Stimulated activated CD8-positive, alpha-beta memory T cell treated with anti-CD3 and anti-CD28 coated beads, Interleukin-15, amount 100 ng/mL, for 48 hours (primary cell): Measurements from ENCODE around the gene KRTAP1-5.
"Not testable (repeated sequence)": the region's sequence is repeated elsewhere in the genome, so short reads cannot be mapped to it uniquely, and the experiment has no call there.

Experiments
- DNase-seq, 2 donors: peaks; one replicate each; pipeline ENCODE4 v3.0.0-alpha.2; 2020; ENCODE audit warnings: low read depth in 2 of 2

Gene KRTAP1-5, protein sequence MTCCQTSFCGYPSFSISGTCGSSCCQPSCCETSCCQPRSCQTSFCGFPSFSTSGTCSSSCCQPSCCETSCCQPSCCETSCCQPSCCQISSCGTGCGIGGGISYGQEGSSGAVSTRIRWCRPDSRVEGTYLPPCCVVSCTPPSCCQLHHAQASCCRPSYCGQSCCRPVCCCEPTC

DNA sequence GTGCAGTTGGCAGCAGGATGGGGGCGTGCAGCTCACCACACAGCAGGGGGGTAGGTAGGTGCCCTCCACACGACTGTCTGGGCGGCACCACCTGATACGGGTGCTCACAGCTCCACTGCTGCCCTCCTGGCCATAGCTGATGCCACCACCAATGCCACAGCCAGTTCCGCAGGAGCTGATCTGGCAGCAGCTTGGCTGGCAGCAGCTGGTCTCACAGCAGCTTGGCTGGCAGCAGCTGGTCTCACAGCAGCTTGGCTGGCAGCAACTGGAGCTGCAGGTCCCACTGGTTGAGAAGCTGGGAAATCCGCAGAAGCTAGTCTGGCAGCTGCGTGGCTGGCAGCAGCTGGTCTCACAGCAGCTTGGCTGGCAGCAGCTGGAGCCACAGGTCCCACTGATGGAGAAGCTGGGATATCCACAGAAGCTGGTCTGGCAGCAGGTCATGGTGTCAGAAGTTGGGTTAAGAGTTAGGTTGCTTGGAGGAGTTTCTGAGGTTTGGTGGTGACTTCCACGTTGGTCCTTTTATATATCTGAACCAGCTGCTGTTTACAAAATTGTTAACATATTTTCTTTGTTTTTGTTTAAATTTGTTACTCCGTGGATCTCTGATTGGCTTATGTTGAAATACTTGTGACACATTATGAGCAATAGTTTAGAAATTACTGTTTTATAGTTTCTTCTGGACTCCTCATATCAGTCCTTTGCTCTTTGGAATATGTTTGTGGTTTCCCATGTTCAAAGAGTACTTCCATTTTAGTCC is at the start of gene KRTAP1-5:
Gene KRTAP1-5, minus strand, starts transcription at position 494 of the 757 bp plus-strand sequence. Its CDS starts 53 bp downstream, at position 441.
- DNase-seq, result no peak

DNA sequence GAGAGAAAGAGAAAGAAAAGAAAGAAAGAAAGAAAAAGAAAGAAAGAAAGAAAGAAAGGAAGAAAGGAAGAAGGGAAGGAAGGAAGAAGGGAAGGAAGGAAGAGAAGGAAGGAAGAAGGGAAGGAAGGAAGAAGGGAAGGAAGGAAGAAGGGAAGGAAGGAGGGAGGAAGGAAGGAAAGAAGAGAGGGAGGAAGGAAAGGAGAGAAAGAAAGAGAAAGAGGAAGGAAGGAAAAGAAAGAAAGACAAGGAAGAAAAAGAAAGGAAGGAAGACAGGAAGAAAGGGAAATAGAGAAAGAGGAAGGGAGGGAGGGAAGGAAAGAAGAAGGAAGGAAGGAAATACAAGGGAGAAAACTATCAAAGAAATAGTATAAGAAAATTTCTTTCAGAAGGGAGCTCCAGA is 49.8 kb upstream of the KRTAP1-5 start:
- DNase-seq, result no peak

DNA sequence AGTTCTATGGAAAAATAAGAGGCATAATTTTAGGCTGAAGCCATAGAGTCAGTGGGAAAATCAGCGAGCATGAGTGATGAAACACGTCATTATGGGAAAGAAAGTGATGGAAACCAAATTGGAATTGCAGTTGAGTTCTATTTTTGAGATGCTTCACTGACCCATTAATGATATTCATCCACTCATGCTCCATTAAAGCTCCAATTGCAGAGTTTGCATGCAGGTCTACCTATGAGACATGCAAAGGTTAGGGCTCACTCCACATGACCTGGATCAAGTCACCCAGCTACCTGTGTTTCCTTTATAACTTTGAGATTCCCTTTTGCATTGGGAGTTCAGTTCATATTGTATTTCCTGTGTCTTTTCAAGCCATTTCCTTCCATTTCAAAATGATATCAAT is 46.7 kb upstream of the KRTAP1-5 start:
- no peak for DNase-seq

DNA sequence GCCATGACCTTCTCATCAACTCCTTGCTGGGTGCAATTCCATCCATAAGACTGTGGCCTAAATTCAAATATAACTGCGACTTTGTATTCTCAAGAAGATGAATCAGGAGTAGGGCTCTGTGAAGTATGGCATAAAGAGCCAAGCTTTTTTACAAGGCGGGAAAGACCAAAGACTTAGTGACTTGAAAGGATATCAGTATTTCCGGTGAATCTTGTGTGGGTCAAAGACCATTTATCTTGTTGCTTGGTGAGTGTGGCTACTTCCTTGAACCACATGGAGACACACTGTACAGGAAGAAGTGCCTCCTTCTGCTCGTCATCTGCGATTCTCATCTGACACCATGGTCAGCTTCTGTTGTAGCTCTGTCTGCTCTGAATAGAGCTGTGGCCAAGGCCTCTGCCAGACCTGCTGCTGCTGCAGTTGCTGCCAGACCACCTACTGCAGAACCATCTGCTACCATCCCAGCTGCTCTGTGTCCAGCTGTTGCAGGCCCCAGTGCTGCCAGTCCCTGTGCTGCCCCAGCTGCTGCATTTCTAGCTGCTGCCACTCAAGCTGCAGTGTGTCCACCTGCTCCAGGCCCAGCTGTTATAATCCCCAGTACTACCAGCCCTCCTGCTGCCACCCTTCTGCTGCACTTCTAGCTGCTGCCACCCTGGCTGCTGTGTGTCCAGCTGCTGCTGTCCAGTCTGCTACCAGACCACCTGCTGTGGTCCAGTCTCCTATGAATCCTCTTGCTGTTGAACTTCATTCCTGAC is 44.8 kb upstream of the KRTAP1-5 start:
- no peak for DNase-seq

DNA sequence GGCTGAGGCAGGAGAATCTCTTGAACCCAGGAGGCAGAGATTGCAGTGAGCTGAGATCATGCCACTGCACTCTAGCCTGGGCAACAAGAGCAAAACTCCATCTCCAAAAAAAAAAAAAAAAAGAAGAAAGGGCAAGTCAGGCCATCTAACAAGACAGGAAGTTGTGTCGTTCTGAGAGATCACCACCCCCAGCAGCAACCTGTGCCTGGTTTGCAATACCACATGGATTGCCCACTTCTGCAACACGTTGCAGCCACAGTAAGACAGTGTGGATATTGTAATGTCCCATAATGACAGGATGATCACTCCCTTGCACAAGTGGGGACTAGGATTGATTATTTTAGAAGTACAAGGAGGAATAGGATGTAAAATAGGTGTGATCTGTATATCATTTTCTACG is 42.0 kb upstream of the KRTAP1-5 start:
- DNase-seq, result no peak

DNA sequence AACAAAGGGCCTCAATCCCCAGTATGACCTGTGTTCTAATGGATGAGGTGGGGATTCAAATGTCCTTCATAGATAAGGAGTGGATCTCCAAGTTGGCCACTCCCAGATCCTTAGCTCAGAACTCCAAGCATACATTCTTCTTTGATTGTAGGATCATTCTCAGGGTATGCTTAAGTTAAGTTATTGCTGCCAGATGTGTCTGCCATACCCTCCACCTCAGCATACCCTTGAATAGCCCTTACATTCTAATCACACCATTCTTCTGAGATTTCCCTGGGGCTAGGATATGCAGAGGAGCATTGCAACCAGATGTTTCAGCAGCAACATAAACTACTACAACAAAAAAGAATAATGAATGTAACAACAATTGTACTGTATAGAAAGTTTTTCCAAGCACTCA is 40.3 kb upstream of the KRTAP1-5 start:
- DNase-seq, result no peak

DNA sequence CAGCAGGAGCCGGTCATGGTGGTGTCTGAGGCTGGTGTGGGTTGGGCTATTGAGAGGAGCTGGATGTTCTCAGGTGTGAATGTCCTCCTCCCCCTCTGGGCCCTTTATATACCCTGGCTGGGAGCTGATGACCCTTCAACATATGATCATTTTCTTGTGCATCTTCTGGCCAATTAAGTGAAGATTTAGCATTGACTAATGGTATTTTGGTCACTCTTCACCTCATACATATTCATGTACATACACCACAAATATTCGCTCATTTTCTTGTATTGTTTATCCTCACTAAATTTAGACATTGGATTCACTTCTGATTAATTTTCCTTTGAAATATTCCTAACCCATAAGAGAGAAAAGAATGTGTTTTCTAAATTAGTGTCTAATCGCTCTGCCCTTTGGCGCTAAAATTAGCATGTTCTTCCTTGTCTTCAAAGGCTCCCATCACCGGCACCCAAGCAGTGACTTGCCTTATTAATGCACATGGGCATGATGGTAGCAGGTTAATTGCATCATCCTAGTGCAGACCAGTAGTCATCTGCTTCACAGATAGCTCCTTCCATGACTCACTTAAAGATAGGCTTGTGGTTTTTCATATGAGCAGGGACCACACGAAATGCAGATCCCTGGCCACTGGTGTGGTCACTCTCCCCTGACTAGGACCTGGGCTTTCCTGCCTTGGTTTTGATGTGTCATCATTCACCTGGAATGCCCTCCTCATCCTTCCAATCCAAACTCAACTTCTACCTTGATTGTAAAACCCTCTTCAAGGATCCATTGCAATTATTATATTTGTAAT is 39.0 kb upstream of the KRTAP1-5 start, which contains the start of gene KRTAP2-4:
Gene KRTAP2-4, minus strand, starts transcription at position 51 of the 796 bp plus-strand sequence. Its CDS starts 34 bp downstream, at position 17.
- DNase-seq, result no peak

DNA sequence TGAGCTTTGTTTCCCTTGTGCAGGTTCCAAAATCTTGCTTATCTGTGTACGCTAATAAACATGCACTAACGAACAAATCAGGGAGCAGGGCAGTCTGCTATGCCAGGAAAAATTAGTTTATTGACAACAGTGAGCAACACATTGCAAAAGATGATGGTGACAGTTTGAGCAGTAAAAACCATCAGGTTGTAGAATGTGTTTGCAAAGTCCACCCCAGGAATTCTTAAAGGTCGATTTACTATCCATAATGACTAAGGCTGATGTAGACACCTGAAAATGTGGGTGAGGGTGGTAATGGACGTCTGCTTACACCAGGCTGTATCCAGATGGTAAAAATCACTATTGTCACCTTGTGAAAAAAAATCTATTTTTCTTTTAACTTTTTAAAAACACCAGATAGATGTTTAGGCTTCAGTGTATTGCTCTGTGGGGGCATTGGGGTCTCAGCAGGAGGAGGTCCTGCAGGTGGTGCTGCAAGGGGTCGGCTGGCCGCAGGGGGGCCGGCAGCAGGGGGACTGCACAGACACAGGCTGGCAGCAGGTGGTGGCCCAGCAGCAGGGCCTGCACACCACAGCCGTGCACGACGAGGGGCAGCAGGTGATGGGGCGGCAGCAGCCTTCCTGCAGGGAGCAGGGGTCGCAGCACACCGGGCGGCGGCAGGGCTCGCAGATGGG is 38.1 kb upstream of the KRTAP1-5 start:
- DNase-seq, result not testable (repeated sequence)

DNA sequence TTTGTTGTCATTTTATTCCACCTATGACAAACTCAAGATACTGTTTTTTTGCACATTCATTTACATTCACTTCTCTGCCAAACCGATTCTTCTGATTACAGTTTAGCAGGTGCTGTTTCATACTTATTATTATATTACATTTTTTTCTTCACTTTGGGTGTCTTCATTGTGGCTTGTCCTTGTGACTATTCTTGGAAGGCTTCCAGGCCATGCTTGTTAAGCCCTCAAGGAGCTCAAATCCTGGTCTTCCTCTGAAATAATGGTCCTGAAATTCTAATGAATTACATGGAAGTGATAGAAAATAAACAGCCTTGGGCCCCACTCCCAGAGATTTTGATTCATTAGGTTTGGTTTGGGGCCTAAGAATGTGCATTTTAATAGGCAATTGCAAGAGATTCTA is 37.3 kb upstream of the KRTAP1-5 start:
- no peak for DNase-seq

DNA sequence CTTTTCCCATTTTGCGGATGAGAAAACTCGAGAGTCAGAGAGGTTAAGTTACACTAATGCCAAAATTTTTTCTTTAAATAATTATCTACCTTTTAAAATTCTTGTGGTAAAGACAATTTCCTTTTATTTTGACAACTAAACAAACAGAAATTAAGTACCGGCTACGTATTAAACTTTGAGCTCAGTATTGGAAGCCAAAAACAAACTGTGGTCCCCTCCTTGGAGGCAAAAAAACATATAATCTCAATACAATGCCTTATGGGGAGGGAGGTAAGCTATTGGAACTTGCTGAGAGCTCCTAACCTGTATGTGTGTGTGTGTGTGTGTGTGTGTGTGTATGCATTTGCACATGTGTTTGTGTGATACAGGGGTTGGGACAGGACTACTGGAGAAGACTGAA is 36.4 kb upstream of the KRTAP1-5 start:
- DNase-seq, result no peak

DNA sequence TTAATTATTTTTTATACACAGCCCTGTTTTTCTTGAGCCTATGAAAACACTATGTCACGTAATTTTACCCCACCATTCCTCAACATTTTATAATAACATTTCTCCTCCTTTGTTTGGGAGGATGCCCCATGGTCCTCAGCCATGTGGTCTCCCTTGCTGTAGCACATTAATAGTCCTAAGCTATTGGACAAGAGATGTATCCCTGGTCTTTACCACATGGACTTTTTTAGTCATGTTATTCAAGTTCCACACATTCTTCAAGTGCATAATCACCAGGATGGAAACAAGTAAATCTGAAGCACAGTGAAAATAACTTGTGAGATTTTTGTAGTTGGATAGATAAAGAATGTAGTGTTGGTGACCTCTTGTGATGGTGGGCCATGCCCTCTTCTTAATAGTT is 35.0 kb upstream of the KRTAP1-5 start:
- no peak for DNase-seq

DNA sequence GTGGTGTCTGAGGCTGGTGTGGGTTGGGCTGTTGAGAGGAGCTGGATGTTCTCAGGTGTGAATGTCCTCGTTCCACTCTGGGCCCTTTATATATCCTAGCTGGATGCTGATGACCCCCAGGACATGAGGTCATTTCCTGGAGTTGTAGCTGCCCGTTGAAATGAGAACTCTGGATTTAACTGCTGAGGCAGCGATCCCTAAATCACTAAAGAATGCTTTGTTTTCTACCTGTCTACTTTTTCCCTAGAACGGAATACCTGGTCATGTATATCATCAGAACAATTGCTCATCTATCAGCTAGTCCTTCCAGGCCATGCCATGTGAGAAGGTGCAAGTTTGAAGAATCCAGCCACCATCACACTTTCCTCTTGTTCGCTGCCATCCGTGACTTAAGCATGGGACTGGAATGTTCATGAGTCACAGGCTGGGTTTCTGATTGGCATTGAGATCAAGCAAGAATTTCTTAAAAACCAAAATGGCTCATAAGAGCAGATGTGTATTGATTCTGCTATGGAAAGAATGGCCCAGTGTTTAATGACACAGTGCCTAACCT is 33.1 kb upstream of the KRTAP1-5 start, which contains the start of gene KRTAP2-3:
Gene KRTAP2-3, minus strand, starts transcription at position 63 of the 553 bp plus-strand sequence. CDS start 64 bp downstream, outside the sequence.
- DNase-seq, result no peak

DNA sequence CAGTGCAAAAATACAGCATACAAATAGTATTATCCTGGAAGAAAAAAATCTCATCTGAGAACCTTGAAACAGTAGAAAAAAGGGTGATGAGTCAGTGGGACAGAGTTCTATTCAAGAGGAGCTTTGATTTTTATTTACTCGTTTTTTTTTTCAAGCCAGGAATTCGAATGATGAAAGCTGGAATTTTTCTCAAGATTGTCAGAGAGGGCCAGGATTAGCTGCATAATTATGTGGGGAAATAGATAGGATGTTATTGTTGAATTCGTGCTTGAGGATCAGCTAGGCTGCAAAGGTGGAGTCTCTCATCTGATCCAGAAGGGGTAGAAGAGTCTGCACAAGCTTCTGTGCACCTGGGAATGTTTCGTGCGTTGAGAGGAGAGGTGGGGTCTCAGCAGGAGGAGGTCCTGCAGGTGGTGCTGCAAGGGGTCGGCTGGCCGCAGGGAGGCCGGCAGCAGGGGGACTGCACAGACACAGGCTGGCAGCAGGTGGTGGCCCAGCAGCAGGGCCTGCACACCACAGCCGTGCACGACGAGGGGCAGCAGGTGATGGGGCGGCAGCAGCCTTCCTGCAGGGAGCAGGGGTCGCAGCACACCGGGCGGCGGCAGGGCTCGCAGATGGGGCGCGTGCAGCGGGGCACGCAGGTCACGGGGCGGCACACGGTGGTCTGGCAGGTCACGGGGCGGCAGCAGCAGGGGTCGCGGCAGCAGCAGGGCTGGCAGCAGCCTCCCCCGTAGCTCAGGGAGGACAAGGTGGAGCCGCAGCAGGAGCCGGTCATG is 32.5 kb upstream of the KRTAP1-5 start:
- DNase-seq, result not testable (repeated sequence)

DNA sequence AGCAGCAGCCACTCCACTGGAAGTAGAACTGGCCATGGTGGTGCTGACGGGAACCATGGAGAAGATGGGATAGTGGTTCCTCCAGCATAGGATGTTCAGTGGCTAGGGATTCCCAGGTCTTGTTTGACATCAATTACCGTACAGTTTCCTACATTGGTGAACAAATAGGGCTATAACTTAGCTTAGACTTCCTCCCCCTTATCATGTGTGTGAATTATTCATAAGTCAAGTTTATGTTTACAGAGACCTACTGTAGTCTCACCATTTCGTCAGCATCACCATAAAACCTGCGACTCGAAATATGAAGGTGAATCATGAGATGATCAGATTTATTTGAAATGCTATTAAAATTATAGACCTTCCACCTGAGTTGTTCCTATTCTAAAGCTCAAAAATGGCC is 31.7 kb upstream of the KRTAP1-5 start:
- DNase-seq, result no peak

DNA sequence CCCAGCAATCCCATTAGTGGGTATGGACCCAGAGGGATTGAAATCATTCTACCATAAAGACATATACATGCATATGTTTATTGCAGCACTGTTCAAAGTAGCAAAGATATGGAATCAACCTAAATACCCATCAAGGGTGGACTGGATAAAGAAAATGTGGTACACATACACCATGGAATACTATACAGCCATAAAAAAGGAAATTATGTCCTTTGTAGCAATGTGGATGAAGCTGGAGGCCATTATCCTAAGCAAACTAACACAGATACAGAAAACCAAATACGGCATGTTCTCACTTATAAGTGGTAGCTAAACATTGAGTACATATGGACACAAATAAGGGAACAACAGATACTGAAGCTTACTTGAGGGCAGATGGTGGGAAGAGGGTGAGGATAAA is 30.5 kb upstream of the KRTAP1-5 start:
- no peak for DNase-seq

DNA sequence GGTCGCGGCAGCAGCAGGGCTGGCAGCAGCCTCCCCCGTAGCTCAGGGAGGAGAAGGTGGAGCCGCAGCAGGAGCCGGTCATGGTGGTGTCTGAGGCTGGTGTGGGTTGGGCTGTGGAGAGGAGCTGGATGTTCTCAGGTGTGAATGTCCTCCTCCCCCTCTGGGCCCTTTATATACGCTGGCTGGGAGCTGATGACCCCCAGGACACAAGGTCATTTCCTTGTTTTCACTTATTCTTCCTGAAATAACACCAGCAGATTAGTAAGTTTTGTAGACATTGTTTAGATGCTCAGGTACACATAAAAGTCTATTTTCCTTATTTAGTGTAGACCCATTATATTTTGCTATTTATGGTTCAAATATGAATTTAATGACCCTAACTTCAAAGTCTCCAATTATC is 28.1 kb upstream of the KRTAP1-5 start, which contains the start of gene KRTAP2-2:
Gene KRTAP2-2, minus strand, starts transcription at position 101 of the 400 bp plus-strand sequence. Its CDS starts 19 bp downstream, at position 82.
- DNase-seq, result not testable (repeated sequence)

DNA sequence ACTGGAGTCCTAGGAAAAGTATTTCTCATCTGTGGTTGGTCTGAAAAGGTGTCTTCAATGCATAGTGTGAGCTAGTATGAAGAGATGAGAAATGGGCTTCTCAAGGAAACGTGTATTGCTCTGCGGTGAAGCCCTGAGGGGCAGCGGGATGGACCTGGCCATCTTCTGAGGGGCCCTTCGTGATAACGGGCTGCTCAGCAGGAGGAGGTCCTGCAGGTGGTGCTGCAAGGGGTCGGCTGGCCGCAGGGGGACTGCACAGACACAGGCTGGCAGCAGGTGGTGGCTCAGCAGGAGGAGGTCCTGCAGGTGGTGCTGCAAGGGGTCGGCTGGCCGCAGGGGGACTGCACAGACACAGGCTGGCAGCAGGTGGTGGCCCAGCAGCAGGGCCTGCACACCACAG is 27.5 kb upstream of the KRTAP1-5 start:
- not testable (repeated sequence) for DNase-seq

DNA sequence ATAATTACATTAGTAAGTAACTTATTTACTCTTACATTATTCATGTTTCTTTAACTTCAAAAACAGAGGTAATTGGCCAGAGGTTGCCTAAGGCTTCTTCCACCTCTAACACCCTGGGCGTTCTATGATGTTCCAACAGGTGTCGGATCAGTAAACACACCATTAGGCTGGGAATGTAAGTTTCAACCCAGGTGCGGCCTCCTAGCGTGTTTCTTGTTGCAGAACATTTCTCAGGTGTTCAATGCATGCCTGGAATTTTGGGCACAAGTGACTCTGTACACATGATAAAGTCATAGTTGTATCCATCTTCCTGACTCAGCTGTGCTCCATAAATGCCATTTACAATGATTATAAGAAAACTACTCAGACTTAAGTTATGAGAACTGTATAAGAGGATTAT is 27.0 kb upstream of the KRTAP1-5 start:
- no peak for DNase-seq

DNA sequence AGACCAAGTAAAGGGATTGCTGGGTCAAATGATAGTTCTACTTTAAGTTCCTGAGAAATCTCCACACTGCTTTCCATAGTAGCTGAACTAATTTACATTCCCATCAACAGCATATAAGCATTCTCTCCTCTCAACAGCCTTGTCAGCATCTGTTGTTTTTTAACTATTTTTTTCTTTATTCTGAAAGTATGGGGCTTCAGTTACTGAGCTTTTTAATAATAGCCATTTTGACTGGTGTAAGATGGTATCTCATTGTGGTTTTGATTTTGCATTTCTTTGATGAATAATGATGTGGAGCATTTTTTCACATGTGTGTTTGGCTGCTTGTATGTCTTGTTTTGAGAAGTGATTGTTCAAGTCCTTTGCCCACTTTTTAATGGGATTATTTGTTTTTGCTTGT is 25.6 kb upstream of the KRTAP1-5 start:
- no peak for DNase-seq

DNA sequence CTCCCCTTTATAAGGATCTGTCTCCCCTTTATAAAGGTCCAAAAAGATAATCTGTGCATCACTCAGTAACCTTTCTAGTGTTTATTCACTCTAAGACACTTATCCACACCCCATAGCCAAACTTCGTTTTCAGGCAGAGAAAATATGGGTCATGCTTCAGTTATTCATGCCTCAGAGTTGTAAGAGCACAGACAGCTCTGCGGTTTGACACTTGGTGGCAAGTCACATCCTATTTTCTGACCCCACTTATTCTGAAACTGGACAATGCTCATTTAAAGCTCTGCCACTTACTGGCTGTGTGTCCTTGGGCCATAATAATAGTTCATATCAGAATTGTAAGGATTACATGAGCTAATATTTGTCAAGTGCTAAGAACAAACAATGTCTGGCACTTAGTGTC is 22.1 kb upstream of the KRTAP1-5 start:
- no peak for DNase-seq
